HEK293T (cell line): ENCODE results near the gene HPDL.

Experiments used
- BHLHE40 ChIP-seq: fragments of 450-650 bp; IDR thresholded peaks from 2 replicates; pipeline ENCODE4 v1.6.1; 2016; ENCODE audit warnings: mild to moderate bottlenecking, moderate library complexity, borderline replicate concordance
- ELF4 ChIP-seq: fragments of 450-650 bp; IDR thresholded peaks from 2 replicates; pipeline ENCODE4 v1.6.1; 2017; ENCODE audit warnings: antibody characterized with exemption
- FOXA1 ChIP-seq: fragments of 450-650 bp; IDR thresholded peaks from 2 replicates; pipeline ENCODE4 v1.6.1; 2016; ENCODE audit warnings: mild to moderate bottlenecking
- FOXK2 ChIP-seq: fragments of 450-650 bp; IDR thresholded peaks from 2 replicates; pipeline ENCODE4 v1.6.1; 2016; ENCODE audit warnings: mild to moderate bottlenecking
- FOXM1 ChIP-seq: fragments of 450-650 bp; IDR thresholded peaks from 2 replicates; pipeline ENCODE4 v1.6.1; 2017; ENCODE audit warnings: mild to moderate bottlenecking, borderline replicate concordance
- HDGF ChIP-seq: fragments of 450-650 bp; IDR thresholded peaks from 2 replicates; pipeline ENCODE4 v1.6.1; 2017; ENCODE audit warnings: antibody characterized with exemption, borderline replicate concordance
- SP1 ChIP-seq: fragments of 450-650 bp; IDR thresholded peaks from 2 replicates; pipeline ENCODE4 v1.6.1; 2017
- SUZ12 ChIP-seq: fragments of 450-650 bp; IDR thresholded peaks from 2 replicates; pipeline ENCODE4 v1.6.1; 2016; ENCODE audit warnings: mild to moderate bottlenecking
- TARDBP ChIP-seq: fragments of 450-650 bp; IDR thresholded peaks from 2 replicates; pipeline ENCODE4 v1.6.1; 2016

DNA sequence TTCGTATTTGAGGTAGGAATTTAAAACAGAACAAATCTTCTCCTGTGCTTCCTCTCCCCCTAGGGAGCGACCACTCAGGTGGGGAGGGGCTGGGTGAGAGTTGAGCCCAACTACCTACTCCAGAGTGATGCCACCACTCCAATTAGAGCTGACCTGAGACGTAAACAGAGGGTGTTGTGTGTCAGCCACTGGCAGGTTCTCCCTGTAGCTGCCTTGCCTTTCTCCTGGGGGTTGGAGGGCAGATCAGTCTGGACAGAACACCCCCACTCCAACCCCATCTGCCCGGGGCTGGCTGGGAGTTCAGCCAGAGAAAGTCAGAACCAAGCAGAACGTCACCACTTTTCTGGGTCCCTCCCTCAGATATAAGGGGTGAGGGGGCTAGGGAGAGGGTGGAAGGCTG lies 2.0 kb downstream of the HPDL start:
- TF ChIP-seq SP1 = no peak
- no peak for TF ChIP-seq FOXA1
- no peak for TF ChIP-seq FOXM1
- TF ChIP-seq FOXK2 = no peak
- TF ChIP-seq BHLHE40 = no peak
- TF ChIP-seq ELF4 = no peak
- no peak for TF ChIP-seq TARDBP
- TF ChIP-seq HDGF = no peak
- TF ChIP-seq SUZ12 = no peak
